ENCODE data around the gene RGS7.

The RGS7 gene

DNA sequence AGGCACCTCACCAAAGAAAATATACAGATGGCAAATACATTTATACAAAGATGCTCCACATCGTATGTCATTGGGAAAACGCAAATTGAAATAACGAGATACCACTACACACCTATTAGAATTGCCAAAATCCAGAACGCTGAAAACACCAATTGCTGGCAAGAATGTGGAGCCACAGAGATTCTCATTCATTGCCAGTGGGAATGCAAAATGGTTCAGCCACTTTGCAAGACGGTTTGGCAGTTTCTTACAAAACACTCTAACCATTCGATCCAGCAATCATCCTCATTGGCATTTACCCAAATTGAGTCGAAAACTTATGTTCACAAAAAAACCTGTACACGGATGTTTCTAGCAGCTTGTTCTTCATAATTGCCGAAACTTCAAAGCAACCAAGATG is 521.7 kb downstream of the RGS7 start:
- in situ Hi-C loops (cut with HindIII; ENCODE audit: low sequenced_read_pairs): no loop called here
- DNase-seq (ENCODE audit: low read depth): no peak
- TF ChIP-seq, protein P1, sequence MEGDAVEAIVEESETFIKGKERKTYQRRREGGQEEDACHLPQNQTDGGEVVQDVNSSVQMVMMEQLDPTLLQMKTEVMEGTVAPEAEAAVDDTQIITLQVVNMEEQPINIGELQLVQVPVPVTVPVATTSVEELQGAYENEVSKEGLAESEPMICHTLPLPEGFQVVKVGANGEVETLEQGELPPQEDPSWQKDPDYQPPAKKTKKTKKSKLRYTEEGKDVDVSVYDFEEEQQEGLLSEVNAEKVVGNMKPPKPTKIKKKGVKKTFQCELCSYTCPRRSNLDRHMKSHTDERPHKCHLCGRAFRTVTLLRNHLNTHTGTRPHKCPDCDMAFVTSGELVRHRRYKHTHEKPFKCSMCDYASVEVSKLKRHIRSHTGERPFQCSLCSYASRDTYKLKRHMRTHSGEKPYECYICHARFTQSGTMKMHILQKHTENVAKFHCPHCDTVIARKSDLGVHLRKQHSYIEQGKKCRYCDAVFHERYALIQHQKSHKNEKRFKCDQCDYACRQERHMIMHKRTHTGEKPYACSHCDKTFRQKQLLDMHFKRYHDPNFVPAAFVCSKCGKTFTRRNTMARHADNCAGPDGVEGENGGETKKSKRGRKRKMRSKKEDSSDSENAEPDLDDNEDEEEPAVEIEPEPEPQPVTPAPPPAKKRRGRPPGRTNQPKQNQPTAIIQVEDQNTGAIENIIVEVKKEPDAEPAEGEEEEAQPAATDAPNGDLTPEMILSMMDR (IDR thresholded peaks at IDR 0.05; ENCODE audit: low read depth, low read length, missing control alignments): no peak
- H3K4me3 ChIP-seq (ENCODE audit: low read depth, low read length): no peak overlapping the region

DNA sequence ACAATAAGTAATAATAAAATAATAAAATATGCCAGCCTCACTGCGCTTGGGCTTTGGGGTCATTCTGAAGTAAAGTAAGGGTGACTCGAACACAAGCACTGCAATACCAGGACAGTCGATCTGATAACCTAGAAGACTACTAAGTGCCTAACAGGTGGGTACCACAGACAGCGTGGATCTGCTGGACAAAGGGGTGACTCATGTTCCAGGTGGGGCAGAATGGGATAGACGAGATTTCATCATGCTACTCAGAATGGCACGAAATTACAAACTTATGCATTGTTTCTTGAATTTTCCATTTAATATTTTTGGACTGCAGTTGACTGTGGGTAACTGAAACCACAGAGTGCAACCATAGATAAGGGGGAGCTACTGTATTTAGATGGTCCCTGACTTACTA is 523.9 kb downstream of the RGS7 start:
- H3K4me3 ChIP-seq (ENCODE audit: low read depth, low read length): no peak overlapping the region
- in situ Hi-C loops (cut with HindIII; ENCODE audit: low sequenced_read_pairs): no loop called here
- TF ChIP-seq, protein P1 (IDR thresholded peaks at IDR 0.05; ENCODE audit: low read depth, low read length, missing control alignments): no peak
- DNase-seq (ENCODE audit: low read depth): no peak

DNA sequence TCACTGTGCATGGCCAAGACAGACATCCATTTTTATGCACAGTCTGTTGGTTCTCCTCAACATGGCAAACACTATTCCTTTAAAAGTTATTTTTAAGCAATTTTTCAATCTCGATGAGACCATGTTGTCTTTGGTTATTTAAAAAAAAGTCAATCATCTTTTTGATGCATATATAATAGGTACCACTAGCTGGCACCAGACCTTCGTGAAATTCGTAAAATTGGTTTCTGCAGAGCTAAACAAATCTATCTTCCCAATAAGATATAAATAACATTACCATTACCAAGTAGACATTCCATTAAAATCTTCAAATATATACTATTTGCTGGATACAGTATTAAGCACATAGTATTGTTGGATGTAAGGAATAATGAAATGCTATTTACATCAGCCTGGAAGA is 525.1 kb downstream of the RGS7 start:
- TF ChIP-seq, protein P1 (IDR thresholded peaks at IDR 0.05; ENCODE audit: low read depth, low read length, missing control alignments): no peak
- no peak for DNase-seq (ENCODE audit: low read depth)
- in situ Hi-C loops (cut with HindIII; ENCODE audit: low sequenced_read_pairs): no loop called here

DNA sequence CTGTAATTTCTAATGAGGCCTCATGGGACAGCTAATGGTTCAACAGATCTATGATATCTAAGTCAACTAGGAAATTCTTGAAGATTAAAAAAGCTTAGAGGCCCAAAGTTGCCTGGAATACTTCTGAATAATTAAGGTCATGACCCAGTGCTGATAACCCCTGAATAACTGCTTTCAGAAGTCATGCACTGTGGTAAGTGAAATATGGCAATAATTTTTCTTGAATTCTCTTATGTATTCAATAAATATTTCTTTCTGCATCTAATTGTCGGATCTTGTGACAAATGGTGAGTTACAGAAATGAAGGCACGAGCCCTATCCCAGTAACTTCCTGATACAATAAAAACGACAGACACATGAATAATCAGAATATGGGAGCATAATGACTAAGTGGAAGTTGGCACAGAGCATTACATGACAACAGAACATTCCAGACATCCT is 525.8 kb downstream of the RGS7 start:
- DNase-seq (ENCODE audit: low read depth): no peak
- TF ChIP-seq, protein P1 (IDR thresholded peaks at IDR 0.05; ENCODE audit: low read depth, low read length, missing control alignments): no peak
- in situ Hi-C loops (cut with HindIII; ENCODE audit: low sequenced_read_pairs): no loop called here
- H3K4me3 ChIP-seq (ENCODE audit: low read depth, low read length): no peak overlapping the region

More for the DNA sequence above, 525.1 kb downstream of the RGS7 start:
- no peak overlapping the region for H3K4me3 ChIP-seq (ENCODE audit: low read depth, low read length)

DNA sequence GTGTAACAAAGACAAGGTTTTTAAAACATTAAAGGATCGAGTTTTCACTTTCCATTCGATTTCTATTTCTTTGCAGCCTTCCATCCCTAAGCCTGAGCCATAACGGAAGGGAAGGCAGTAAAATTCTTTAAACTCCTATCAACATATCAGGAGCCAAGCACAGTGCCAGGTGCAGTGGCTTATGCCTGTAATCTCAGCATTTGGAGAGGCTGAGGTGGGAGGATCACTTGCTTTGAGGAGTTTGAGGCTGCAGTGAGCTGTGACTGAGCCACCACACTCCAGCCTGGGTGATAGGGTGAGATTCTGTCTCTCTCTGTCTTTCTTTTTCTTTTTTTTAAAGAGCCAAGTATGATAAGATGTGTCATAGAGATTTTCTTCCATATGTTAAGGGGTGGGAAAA is 527.5 kb downstream of the RGS7 start:
- in situ Hi-C loops (cut with HindIII; ENCODE audit: low sequenced_read_pairs): no loop called here
- H3K4me3 ChIP-seq (ENCODE audit: low read depth, low read length): no peak overlapping the region
- TF ChIP-seq, protein P1 (IDR thresholded peaks at IDR 0.05; ENCODE audit: low read depth, low read length, missing control alignments): no peak
- no peak for DNase-seq (ENCODE audit: low read depth)

DNA sequence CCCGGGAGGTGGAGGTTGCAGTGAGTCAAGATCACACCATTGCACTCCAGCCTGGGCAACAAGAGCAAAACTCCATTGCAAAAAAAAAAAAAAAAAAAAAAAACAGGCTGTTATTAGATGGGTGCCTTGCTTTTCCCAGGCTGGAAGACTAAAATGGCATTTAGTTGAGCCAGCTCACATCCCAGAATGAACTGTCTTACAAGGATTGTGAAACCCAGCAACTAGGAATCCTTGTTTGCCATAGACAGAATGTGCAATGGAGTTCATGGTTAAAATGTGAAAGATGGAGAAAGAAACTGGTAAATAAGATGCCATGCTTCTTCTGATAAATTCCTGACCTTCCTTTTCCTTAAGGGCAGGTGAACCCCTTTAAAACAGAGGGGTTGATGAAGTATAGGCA is 529.2 kb downstream of the RGS7 start:
- H3K4me3 ChIP-seq (ENCODE audit: low read depth, low read length): no peak overlapping the region
- in situ Hi-C loops (cut with HindIII; ENCODE audit: low sequenced_read_pairs): no loop called here
- DNase-seq (ENCODE audit: low read depth): no peak
- TF ChIP-seq, protein P1 (IDR thresholded peaks at IDR 0.05; ENCODE audit: low read depth, low read length, missing control alignments): no peak

DNA sequence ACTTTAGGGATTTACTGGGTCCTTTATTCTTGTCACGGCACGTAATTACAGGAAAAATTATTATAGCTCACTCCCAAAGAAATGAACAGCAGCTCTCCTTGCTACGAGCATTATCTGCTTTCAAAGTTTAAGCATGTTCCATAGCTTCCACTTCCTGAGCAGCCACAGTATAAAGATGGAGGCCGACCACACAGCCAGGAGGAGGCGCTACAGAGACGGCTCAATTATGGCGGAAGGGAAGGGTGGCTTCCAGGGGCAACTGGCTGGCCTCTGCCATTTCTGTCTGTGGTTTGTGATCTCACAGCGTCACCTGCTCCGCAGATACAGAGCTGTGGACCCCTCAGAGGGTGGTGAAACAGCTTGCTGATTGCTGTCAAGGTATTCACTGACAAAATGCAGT is 532.8 kb downstream of the RGS7 start:
- in situ Hi-C loops (cut with HindIII; ENCODE audit: low sequenced_read_pairs): no loop called here
- H3K4me3 ChIP-seq (ENCODE audit: low read depth, low read length): no peak overlapping the region
- TF ChIP-seq, protein P1 (IDR thresholded peaks at IDR 0.05; ENCODE audit: low read depth, low read length, missing control alignments): no peak
- no peak for DNase-seq (ENCODE audit: low read depth)

All from astrocyte of the cerebellum (primary cell).